Smooth muscle cell (in vitro differentiated cells): ENCODE data around the gene TIAM2. TPM values are rescaled to one million over a fixed set of nuclear protein-coding genes. Genes with fewer than 3 reads are reported as not detected.

Experiments used
- DNase-seq: peaks from one replicate; lab custom pipeline; 2025; ENCODE audit not compliant: unreplicated experiment; lab: John Stamatoyannopoulos, UW
- H2AFZ ChIP-seq: fragments of 200-600 bp; sonication (generic); 2 replicates; pipeline ENCODE4 v1.6.0; 2016; ENCODE audit warnings: antibody characterized with exemption, low read depth, mild to moderate bottlenecking
- H3F3A ChIP-seq: fragments of 200-600 bp; sonication (generic); 2 replicates; pipeline ENCODE4 v1.6.0; 2017; ENCODE audit warnings: antibody characterized with exemption, low read depth
- H3K27ac ChIP-seq: fragments of 200-600 bp; sonication (generic); 2 replicates; pipeline ENCODE4 v1.5.1; 2016; ENCODE audit warnings: low read depth, mild to moderate bottlenecking
- H3K27me3 ChIP-seq: fragments of 200-600 bp; sonication (generic); 2 replicates; pipeline ENCODE4 v1.6.1; 2016; ENCODE audit warnings: low read depth, mild to moderate bottlenecking
- H3K36me3 ChIP-seq: fragments of 200-600 bp; sonication (generic); 2 replicates; pipeline ENCODE4 v1.5.1; 2016; ENCODE audit warnings: low read depth
- H3K4me1 ChIP-seq: fragments of 200-600 bp; sonication (generic); 2 replicates; pipeline ENCODE4 v1.5.1; 2016; ENCODE audit warnings: low read depth
- H3K4me2 ChIP-seq: fragments of 200-600 bp; sonication (generic); 2 replicates; pipeline ENCODE4 v1.6.0; 2016; ENCODE audit warnings: mild to moderate bottlenecking
- H3K4me3 ChIP-seq: fragments of 200-600 bp; sonication (generic); 2 replicates; pipeline ENCODE4 v1.5.1; 2016; ENCODE audit warnings: mild to moderate bottlenecking
- H3K79me2 ChIP-seq: fragments of 200-600 bp; sonication (generic); 2 replicates; pipeline ENCODE4 v1.6.0; 2016; ENCODE audit warnings: low read depth, mild to moderate bottlenecking
- H3K9ac ChIP-seq: fragments of 200-600 bp; sonication (generic); 2 replicates; pipeline ENCODE4 v1.6.0; 2016; ENCODE audit warnings: low read depth
- H3K9me3 ChIP-seq: fragments of 200-600 bp; sonication (generic); replicated peaks from 2 replicates; pipeline ENCODE4 v1.5.1; 2016; ENCODE audit warnings: low read depth
- H4K20me1 ChIP-seq: fragments of 200-600 bp; sonication (generic); 2 replicates; pipeline ENCODE4 v1.6.0; 2016; ENCODE audit warnings: low read depth
- WGBS: methylation state at CpG from one replicate; pipeline ENCODE4 v1.1.7; 2016; ENCODE audit warnings: low lambda C conversion rate; 5-methylcytosine and 5-hydroxymethylcytosine counted together
- polyA plus RNA-seq: library from polyadenylated mRNA; unstranded; fragments of >200 nt; fragmentation: Nextera tagmentation; extraction: Ambion mirVana; gene quantifications from 2 replicates; pipeline ENCODE4 v1.2.1, GENCODE V29; 2016
- total RNA-seq: library from RNA; depleted of rRNA; stranded (reverse); fragments of >200 nt; gene quantifications from 2 replicates; pipeline ENCODE4 v1.2.3, GENCODE V29; 2014
- TF ChIP-seq, protein P1 (sequence below): fragments of 200-600 bp; sonication (generic); IDR thresholded peaks from 2 replicates; pipeline ENCODE4 v1.5.1; 2017; ENCODE audit warnings: borderline replicate concordance, mild to moderate bottlenecking, antibody characterized with exemption; ENCODE audit not compliant: insufficient read depth, poor library complexity, severe bottlenecking

The TIAM2 gene
- total and polyA plus RNA-seq, 2 experiments from 2014 or later = 13.1 to 24.9 TPM

DNA sequence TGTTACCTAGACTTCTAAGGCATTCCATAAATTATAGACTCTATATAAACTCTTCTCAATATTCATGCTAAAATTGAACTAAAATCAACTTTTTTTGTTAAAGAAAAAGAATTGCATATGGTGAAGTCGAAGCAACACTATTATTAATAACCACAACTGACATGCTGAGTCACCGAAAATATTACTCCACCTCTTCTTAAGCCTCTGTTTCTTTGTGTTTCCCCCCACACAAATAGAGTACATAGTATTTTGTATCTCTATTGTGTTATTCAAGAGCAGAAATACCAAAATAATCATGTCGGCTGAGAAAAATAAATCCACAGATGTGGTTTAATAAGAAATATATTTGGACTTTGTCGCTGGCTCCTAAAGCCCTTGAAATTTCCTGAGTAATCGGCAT is 295.4 kb downstream of the TIAM2 start:
- H3F3A ChIP-seq = no peaks in the 10 kb centered on the region
- no peaks in the 10 kb centered on the region for H3K79me2 ChIP-seq
- no peak overlapping the region for H3K9ac ChIP-seq
- no peaks in the 10 kb centered on the region for H3K27me3 ChIP-seq
- no peak for DNase-seq
- no peak overlapping the region for H3K4me3 ChIP-seq
- H3K9me3 ChIP-seq = no peaks in the 10 kb centered on the region
- no peaks in the 10 kb centered on the region for H3K36me3 ChIP-seq
- H3K27ac ChIP-seq = no peak overlapping the region
- H4K20me1 ChIP-seq = no peaks in the 10 kb centered on the region
- H2AFZ ChIP-seq = no peak overlapping the region
- H3K4me2 ChIP-seq = no peak overlapping the region
- H3K4me1 ChIP-seq = peaks cover 6% of the 10 kb centered on the region
- TF ChIP-seq, protein P1, sequence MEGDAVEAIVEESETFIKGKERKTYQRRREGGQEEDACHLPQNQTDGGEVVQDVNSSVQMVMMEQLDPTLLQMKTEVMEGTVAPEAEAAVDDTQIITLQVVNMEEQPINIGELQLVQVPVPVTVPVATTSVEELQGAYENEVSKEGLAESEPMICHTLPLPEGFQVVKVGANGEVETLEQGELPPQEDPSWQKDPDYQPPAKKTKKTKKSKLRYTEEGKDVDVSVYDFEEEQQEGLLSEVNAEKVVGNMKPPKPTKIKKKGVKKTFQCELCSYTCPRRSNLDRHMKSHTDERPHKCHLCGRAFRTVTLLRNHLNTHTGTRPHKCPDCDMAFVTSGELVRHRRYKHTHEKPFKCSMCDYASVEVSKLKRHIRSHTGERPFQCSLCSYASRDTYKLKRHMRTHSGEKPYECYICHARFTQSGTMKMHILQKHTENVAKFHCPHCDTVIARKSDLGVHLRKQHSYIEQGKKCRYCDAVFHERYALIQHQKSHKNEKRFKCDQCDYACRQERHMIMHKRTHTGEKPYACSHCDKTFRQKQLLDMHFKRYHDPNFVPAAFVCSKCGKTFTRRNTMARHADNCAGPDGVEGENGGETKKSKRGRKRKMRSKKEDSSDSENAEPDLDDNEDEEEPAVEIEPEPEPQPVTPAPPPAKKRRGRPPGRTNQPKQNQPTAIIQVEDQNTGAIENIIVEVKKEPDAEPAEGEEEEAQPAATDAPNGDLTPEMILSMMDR = no peak
- WGBS = 96% methylated on average over 5 of the region's 5 CpGs

DNA sequence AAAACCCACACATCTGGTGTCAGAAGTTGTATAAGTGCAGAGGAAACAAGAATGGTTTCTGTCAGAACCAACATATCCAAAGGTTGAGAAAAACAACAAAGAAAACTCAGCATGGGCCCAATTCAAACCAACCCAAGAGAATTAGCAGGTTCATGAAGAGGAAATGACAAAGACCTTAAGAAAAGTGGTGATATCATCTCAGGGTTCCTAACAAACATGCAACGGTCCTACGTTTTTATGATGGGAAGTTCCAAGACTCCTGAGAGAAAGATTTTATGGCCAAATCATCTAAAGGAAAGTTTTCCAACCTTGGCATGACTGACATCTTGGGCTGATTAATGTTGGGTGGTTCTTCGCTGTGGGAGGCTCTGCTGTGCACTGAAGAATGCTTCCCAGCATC is 296.2 kb downstream of the TIAM2 start:
- no peaks in the 10 kb centered on the region for H4K20me1 ChIP-seq
- no peaks in the 10 kb centered on the region for H3K9me3 ChIP-seq
- TF ChIP-seq, protein P1 = no peak
- H2AFZ ChIP-seq = no peak overlapping the region
- DNase-seq = no peak
- H3K4me2 ChIP-seq = no peak overlapping the region
- no peak overlapping the region for H3K27ac ChIP-seq
- no peak overlapping the region for H3K4me3 ChIP-seq
- no peaks in the 10 kb centered on the region for H3F3A ChIP-seq
- no peak overlapping the region for H3K9ac ChIP-seq
- 91% methylated on average over 3 of the region's 3 CpGs for WGBS
- H3K27me3 ChIP-seq = no peaks in the 10 kb centered on the region
- no peaks in the 10 kb centered on the region for H3K36me3 ChIP-seq
- no peaks in the 10 kb centered on the region for H3K79me2 ChIP-seq
- H3K4me1 ChIP-seq = peaks cover 6% of the 10 kb centered on the region

DNA sequence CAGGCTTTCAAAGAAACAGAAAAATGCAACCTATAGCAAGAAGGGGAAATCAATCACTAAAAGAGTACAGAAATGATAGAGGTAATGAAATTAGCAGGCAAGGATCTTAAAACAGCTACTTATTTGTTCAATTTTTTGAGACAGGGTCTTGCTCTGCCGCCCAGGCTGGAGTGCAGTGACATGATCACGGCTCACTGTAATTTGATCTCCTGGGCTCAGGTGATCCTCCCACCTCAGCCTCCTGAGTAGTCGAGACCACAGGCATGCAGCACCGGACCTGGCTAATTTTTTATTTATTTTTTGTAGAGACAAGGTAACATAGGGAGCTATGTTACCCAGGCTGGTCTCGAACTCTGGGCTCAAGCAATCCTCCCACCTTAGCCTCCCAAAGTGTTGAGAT is 297.6 kb downstream of the TIAM2 start:
- no peaks in the 10 kb centered on the region for H4K20me1 ChIP-seq
- 65% methylated on average over 5 of the region's 5 CpGs for WGBS
- peaks cover 2% of the 10 kb centered on the region for H3K36me3 ChIP-seq

DNA sequence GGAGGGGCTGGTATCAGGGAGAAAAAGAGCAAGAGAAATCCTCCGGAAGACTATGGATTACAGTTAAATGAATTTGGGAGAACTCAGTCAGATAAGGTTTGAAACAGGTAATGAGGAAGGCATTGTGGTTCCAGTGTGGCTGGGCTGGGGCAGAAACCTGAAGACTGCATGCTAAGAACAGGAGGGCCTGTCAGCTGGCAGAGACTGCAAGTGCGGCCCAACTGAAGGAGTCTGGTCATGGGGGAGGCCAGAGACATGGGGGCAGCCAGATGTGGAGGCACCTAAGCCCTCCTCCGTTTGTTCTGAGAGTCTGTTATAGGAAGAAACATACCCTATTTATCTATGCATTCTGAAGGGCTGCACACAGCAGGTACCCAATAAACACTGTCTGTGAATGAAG is 302.6 kb downstream of the TIAM2 start:
- no peak overlapping the region for H3K4me2 ChIP-seq
- peaks cover 17% of the 10 kb centered on the region for H3K4me1 ChIP-seq
- peaks cover 2% of the 10 kb centered on the region for H3K36me3 ChIP-seq
- H3K4me3 ChIP-seq = no peak overlapping the region
- TF ChIP-seq, protein P1 = no peak
- H3K79me2 ChIP-seq = no peaks in the 10 kb centered on the region
- H3K27me3 ChIP-seq = no peaks in the 10 kb centered on the region
- no peaks in the 10 kb centered on the region for H3K9me3 ChIP-seq
- H3K27ac ChIP-seq = no peak overlapping the region
- no peak overlapping the region for H3K9ac ChIP-seq
- no peaks in the 10 kb centered on the region for H3F3A ChIP-seq
- 99% methylated on average over 3 of the region's 3 CpGs for WGBS
- no peak for DNase-seq
- no peaks in the 10 kb centered on the region for H4K20me1 ChIP-seq
- H2AFZ ChIP-seq = no peak overlapping the region

More for the DNA sequence above, 297.6 kb downstream of the TIAM2 start:
- Histone ChIP-seq H3K79me2 (no peaks in the 10 kb centered on the region), H3K9ac (no peak overlapping the region), H3K27ac (no peak overlapping the region), H2AFZ (no peak overlapping the region), H3F3A (no peaks in the 10 kb centered on the region), H3K4me1 (peaks cover 8% of the 10 kb centered on the region), H3K9me3 (no peaks in the 10 kb centered on the region), H3K4me2 (no peak overlapping the region), H3K27me3 (no peaks in the 10 kb centered on the region), H3K4me3 (no peak overlapping the region)
- TF ChIP-seq, protein P1 = no peak
- no peak for DNase-seq
